HG03342 (cell line): ENCODE results near the gene DNASE1L2.

Experiments used
- ATAC-seq: cut with Tn5 transposase; IDR thresholded peaks from one replicate; pipeline ENCODE4 v1.9.1; 2021; ENCODE audit warnings: mild to moderate bottlenecking, moderate library complexity; ENCODE audit not compliant: unreplicated experiment

The DNASE1L2 gene

GRCh38 chr16:2284001-2284770 is 47.9 kb downstream of the DNASE1L2 start:
- no peak for ATAC-seq

- ATAC-seq: no peak
Measured at GRCh38 chr16:2284797-2285576, 48.7 kb downstream of the DNASE1L2 start.

- no peak for ATAC-seq
Measured at GRCh38 chr16:2285731-2286191, 49.5 kb downstream of the DNASE1L2 start.

DNA sequence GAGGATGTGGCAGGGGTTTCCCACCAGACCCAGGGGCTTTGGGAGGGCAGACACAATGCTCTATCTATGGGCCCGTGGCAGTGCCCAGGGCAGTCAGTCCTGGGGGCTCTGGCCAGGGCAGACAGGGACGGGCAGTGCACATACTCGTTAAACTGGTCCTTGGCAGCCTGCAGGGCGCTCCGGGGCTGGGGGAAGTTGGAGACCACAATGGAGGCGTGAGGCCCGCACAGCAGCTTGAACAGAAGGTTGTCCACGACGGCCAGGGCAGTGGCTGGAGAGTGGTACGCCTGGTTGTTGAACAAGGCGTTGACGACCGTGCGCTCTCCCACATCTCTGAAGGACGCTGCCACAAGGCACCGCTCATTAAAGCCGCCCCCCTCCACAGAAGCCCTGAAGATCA is 50.3 kb downstream of the DNASE1L2 start:
- no peak for ATAC-seq

DNA sequence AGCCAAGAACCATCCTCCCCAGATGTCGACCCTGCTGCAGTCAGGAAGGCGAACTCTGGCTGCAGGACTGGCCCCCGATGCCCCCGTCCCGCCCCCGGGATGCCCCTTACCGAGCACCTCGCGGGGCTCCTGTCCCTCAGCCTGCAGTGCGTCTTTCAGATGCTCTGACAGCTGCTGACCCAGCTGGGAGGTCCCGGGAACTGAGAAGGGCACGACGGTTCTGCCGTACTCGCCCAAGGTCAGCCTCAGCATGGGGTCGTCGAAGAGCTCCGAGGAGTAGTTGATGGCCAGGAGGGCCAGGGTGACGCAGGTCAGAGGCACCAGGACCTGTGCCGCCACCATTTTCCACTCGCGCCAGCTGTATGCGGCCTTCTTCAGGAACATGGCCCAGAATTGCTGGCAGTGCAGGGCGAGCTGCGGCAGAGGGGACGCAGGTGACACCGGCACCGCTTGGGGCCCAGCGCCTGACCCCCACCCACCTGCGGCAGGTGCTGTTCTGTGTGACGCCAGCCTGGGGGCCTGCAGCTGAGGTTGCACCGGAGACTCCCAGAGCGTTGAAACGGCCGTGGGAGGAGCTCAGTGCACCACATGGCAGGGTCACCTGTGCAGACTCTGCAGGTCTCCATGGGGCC is 51.8 kb downstream of the DNASE1L2 start:
- ATAC-seq: no peak
